H1 (cell line): Measurements from ENCODE around the gene ZNF595. TPM values are rescaled to one million over a fixed set of nuclear protein-coding genes. Genes with fewer than 3 reads are reported as not detected.

Experiments
- CTCF ChIA-PET: fragments of 300-600 bp; sonication (Branson Sonifier 250); formaldehyde crosslinking; loops from one replicate; lab custom pipeline; 2021; ENCODE audit not compliant: partially characterized antibody; lab: Charles Lee
- POLR2A ChIA-PET: fragments of 300-600 bp; sonication (Branson Sonifier 250); formaldehyde crosslinking; loops from one replicate; lab custom pipeline; 2021; ENCODE audit warnings: inconsistent platforms; ENCODE audit not compliant: partially characterized antibody; lab: Charles Lee
- DNase-seq, 2 experiments: peaks; one replicate each; pipeline versions ENCODE4 v3.0.0 to v3.0.0-alpha.2; 2010 to 2022; ENCODE audit warnings: low spot score in 2 of 2, low read depth in 1 of 2, mixed read lengths in 1 of 2
- FAIRE-seq: peaks from 2 replicates; lab custom pipeline; 2011; peaks lifted over from hg19 to GRCh38; lab: Jason Lieb, UNC
- H2AFZ ChIP-seq: 2 replicates; pipeline ENCODE4 v1.8.1; 2012; ENCODE audit warnings: low read length, inconsistent platforms
- H2AK5ac ChIP-seq: 2 replicates; pipeline ENCODE4 v1.6.1; 2013; ENCODE audit warnings: low read depth, low read length
- H2BK120ac ChIP-seq: replicated peaks from 2 replicates; pipeline ENCODE3; 2013; ENCODE audit warnings: low read depth, low read length, inconsistent platforms
- H2BK12ac ChIP-seq: 2 replicates; pipeline ENCODE4 v1.6.1; 2013; ENCODE audit warnings: low read depth, low read length
- H2BK15ac ChIP-seq: 2 replicates; pipeline ENCODE4 v1.6.1; 2013; ENCODE audit warnings: low read length
- H2BK20ac ChIP-seq: 2 replicates; pipeline ENCODE4 v1.6.1; 2013; ENCODE audit warnings: low read length
- H2BK5ac ChIP-seq: 2 replicates; pipeline ENCODE4 v1.6.1; 2013; ENCODE audit warnings: low read depth, low read length
- H3K14ac ChIP-seq: 2 replicates; pipeline ENCODE4 v1.6.1; 2013; ENCODE audit warnings: inconsistent platforms; ENCODE audit not compliant: insufficient read length
- H3K18ac ChIP-seq: 2 replicates; pipeline ENCODE4 v1.6.1; 2013; ENCODE audit warnings: low read length; ENCODE audit errors: extremely low read depth
- H3K23ac ChIP-seq: 2 replicates; pipeline ENCODE4 v1.6.1; 2013; ENCODE audit warnings: inconsistent platforms; ENCODE audit not compliant: insufficient read length
- H3K23me2 ChIP-seq: 2 replicates; pipeline ENCODE4 v1.6.1; 2013; ENCODE audit warnings: low read depth, low read length
- H3K27ac ChIP-seq: 2 replicates; pipeline ENCODE4 v1.6.1; 2011; ENCODE audit warnings: low read depth, low read length, inconsistent platforms
- H3K27me3 ChIP-seq, 4 experiments: replicated peaks in 1 of 4; 1 replicate in 1 of 4; 2 replicates in 3 of 4; pipeline versions ENCODE4 v1.6.1 to v1.8.1; 2011 to 2013; ENCODE audit warnings: low read length in 3 of 4, mild to moderate bottlenecking in 3 of 4, inconsistent platforms in 2 of 4, mixed read lengths in 2 of 4, moderate library complexity in 1 of 4; ENCODE audit not compliant: control insufficient read depth in 3 of 4, insufficient read depth in 3 of 4; ENCODE audit errors: extremely low read depth in 1 of 4
- H3K36me3 ChIP-seq, 4 experiments: 2 replicates each; pipeline versions ENCODE4 v1.6.1 to v1.8.1; 2011 to 2013; ENCODE audit warnings: mild to moderate bottlenecking in 4 of 4, low read length in 3 of 4, moderate library complexity in 2 of 4, control low read depth in 1 of 4, inconsistent platforms in 1 of 4; ENCODE audit not compliant: insufficient read depth in 4 of 4, control insufficient read depth in 2 of 4
- H3K4ac ChIP-seq: replicated peaks from 2 replicates; pipeline ENCODE3; 2013; ENCODE audit warnings: low read length, low read depth, mixed read lengths, inconsistent platforms; ENCODE audit not compliant: insufficient read length
- H3K4me1 ChIP-seq, 4 experiments: replicated peaks in 1 of 4; 1 replicate in 1 of 4; 2 replicates in 3 of 4; pipeline versions ENCODE4 v1.6.1 to v1.8.1; 2011 to 2013; ENCODE audit warnings: low read length in 3 of 4, inconsistent platforms in 2 of 4, mixed read lengths in 1 of 4; ENCODE audit not compliant: insufficient read depth in 4 of 4, control insufficient read depth in 3 of 4
- H3K4me2 ChIP-seq, 2 experiments: 2 replicates each; pipeline versions ENCODE4 v1.6.1 to v1.8.1; 2011 to 2013; ENCODE audit warnings: low read depth in 2 of 2, low read length in 2 of 2, control low read depth in 1 of 2, inconsistent platforms in 1 of 2, mild to moderate bottlenecking in 1 of 2; ENCODE audit not compliant: insufficient read depth in 1 of 2
- H3K4me3 ChIP-seq, 4 experiments: fragments of 200-600, 300-600 bp in 1 of 4; sonication (generic), shearing (Covaris generic), sonication (Bioruptor Twin) in 1 of 4; 2 replicates each; pipeline versions ENCODE4 v1.5.1 to v1.8.1; 2011 to 2016; ENCODE audit warnings: low read length in 4 of 4, low read depth in 3 of 4, control low read depth in 2 of 4, inconsistent platforms in 2 of 4, mild to moderate bottlenecking in 2 of 4, mixed read lengths in 1 of 4, moderate library complexity in 1 of 4; ENCODE audit not compliant: insufficient read depth in 2 of 4; ENCODE audit errors: extremely low read depth in 1 of 4
- H3K56ac ChIP-seq: replicated peaks from 2 replicates; pipeline ENCODE3; 2013; ENCODE audit warnings: low read depth, mild to moderate bottlenecking, mixed read lengths, low read length, inconsistent platforms; ENCODE audit not compliant: insufficient read length
- H3K79me1 ChIP-seq: 2 replicates; pipeline ENCODE4 v1.6.1; 2013; ENCODE audit warnings: low read depth, low read length, control low read depth
- H3K79me2 ChIP-seq, 2 experiments: 2 replicates each; pipeline versions ENCODE4 v1.6.1 to v1.8.1; 2012 to 2013; ENCODE audit warnings: low read length in 2 of 2, mild to moderate bottlenecking in 2 of 2, inconsistent platforms in 1 of 2; ENCODE audit not compliant: insufficient read depth in 2 of 2, control insufficient read depth in 1 of 2
- H3K9ac ChIP-seq, 4 experiments: replicated peaks in 1 of 4; 1 replicate in 1 of 4; 2 replicates in 3 of 4; pipeline versions ENCODE4 v1.6.1 to v1.8.1; 2011 to 2013; ENCODE audit warnings: low read depth in 3 of 4, low read length in 3 of 4, control low read depth in 2 of 4, mild to moderate bottlenecking in 2 of 4, moderate library complexity in 2 of 4, inconsistent platforms in 1 of 4; ENCODE audit errors: extremely low read depth in 1 of 4
- H3K9me3 ChIP-seq, 2 experiments: 2 replicates each; pipeline versions ENCODE4 v1.6.1 to v1.8.1; 2012 to 2013; ENCODE audit warnings: mild to moderate bottlenecking in 2 of 2, moderate library complexity in 2 of 2, control low read depth in 1 of 2, inconsistent platforms in 1 of 2, low read depth in 1 of 2, low read length in 1 of 2, mixed read lengths in 1 of 2; ENCODE audit not compliant: insufficient read depth in 2 of 2
- H4K20me1 ChIP-seq, 2 experiments: replicated peaks in 1 of 2; 2 replicates each; pipeline versions ENCODE3 to v1.8.1; 2011 to 2013; ENCODE audit warnings: inconsistent platforms in 2 of 2, low read length in 2 of 2, mild to moderate bottlenecking in 1 of 2; ENCODE audit not compliant: insufficient read depth in 2 of 2, control insufficient read depth in 1 of 2
- H4K5ac ChIP-seq: 2 replicates; pipeline ENCODE4 v1.6.1; 2013; ENCODE audit warnings: low read length, low read depth, mixed read lengths, inconsistent platforms; ENCODE audit not compliant: insufficient read length
- H4K8ac ChIP-seq: 2 replicates; pipeline ENCODE4 v1.8.0; 2013; ENCODE audit warnings: mild to moderate bottlenecking, moderate library complexity, low read length, inconsistent platforms; ENCODE audit not compliant: insufficient read depth; ENCODE audit errors: extremely low read depth
- H4K91ac ChIP-seq: replicated peaks from 2 replicates; pipeline ENCODE3; 2013; ENCODE audit warnings: low read length, mixed read lengths, inconsistent platforms; ENCODE audit not compliant: insufficient read length
- ATF2 ChIP-seq: IDR thresholded peaks from 2 replicates; pipeline ENCODE4 v1.6.1; 2012; ENCODE audit warnings: low read length, inconsistent platforms
- HDAC2 ChIP-seq, 2 experiments: fragments of 300-600 bp in 1 of 2; sonication (generic) in 1 of 2; IDR thresholded peaks; 2 replicates each; pipeline ENCODE4 v1.6.1; 2011 to 2012; ENCODE audit warnings: low read depth in 2 of 2, low read length in 2 of 2, mild to moderate bottlenecking in 2 of 2, moderate library complexity in 2 of 2, borderline replicate concordance in 1 of 2, inconsistent platforms in 1 of 2
- JUN ChIP-seq: IDR thresholded peaks from 2 replicates; pipeline ENCODE4 v1.6.1; 2011; ENCODE audit warnings: low read depth, mild to moderate bottlenecking, improper control_type of control experiment, low read length
- KDM1A ChIP-seq: fragments of 200-600, 300-600 bp; sonication (generic); IDR thresholded peaks from 2 replicates; pipeline ENCODE4 v1.7.1; 2016; ENCODE audit warnings: mild to moderate bottlenecking, low read length, borderline replicate concordance
- MAX ChIP-seq: IDR thresholded peaks from 2 replicates; pipeline ENCODE4 v1.6.1; 2012; ENCODE audit warnings: inconsistent platforms
- POLR2A ChIP-seq, 2 experiments: IDR thresholded peaks; 1 replicate in 1 of 2; 2 replicates in 1 of 2; pipeline ENCODE4 v1.6.1; 2011; ENCODE audit warnings: low read depth in 2 of 2, low read length in 2 of 2, mild to moderate bottlenecking in 2 of 2; ENCODE audit errors: control extremely low read depth in 1 of 2
- RAD21 ChIP-seq, 2 experiments: IDR thresholded peaks in 1 of 2; conservative IDR thresholded peaks in 1 of 2; 2 replicates each; pipeline ENCODE4 v1.6.1; 2011; ENCODE audit warnings: low read depth in 2 of 2, low read length in 2 of 2, improper control_type of control experiment in 1 of 2, inconsistent platforms in 1 of 2, mild to moderate bottlenecking in 1 of 2, moderate library complexity in 1 of 2
- SAP30 ChIP-seq: fragments of 300-600 bp; sonication (generic); IDR thresholded peaks from 2 replicates; pipeline ENCODE4 v1.7.1; 2012; ENCODE audit warnings: low read length, moderate library complexity, mild to moderate bottlenecking, inconsistent platforms; ENCODE audit not compliant: insufficient read depth, insufficient replicate concordance
- SIN3A ChIP-seq, 2 experiments: IDR thresholded peaks in 1 of 2; conservative IDR thresholded peaks in 1 of 2; 2 replicates each; pipeline ENCODE4 v1.6.1; 2011 to 2012; ENCODE audit warnings: low read length in 2 of 2, improper control_type of control experiment in 1 of 2, low read depth in 1 of 2, mild to moderate bottlenecking in 1 of 2
- TEAD4 ChIP-seq: IDR thresholded peaks from 2 replicates; pipeline ENCODE4 v1.6.1; 2012; ENCODE audit warnings: low read depth, low read length, inconsistent platforms, mixed read lengths
- WGBS, 2 experiments: shearing (Covaris generic) in 1 of 2; methylation state at CpG; one replicate each; pipeline versions ENCODE4 v1.1.6 to v1.1.7; 2013 to 2015; ENCODE audit warnings: low lambda C conversion rate in 2 of 2, mixed read lengths in 2 of 2, inconsistent platforms in 1 of 2, low coverage in 1 of 2, missing lambda C conversion rate in 1 of 2; ENCODE audit not compliant: insufficient replicate concordance in 2 of 2, insufficient coverage in 1 of 2, insufficient read length in 1 of 2; ENCODE audit errors: extremely low coverage in 1 of 2, missing lambda C conversion rate in 1 of 2; 5-methylcytosine and 5-hydroxymethylcytosine counted together
- polyA plus RNA-seq, 7 experiments: library from polyadenylated mRNA; depleted of rRNA in 3 of 7; stranded (reverse) in 5 of 7; unstranded in 2 of 7; fragments of >200 nt in 5 of 7; fragments of 200-250 nt in 2 of 7; gene quantifications; 1 replicate in 5 of 7; 2 replicates in 1 of 7; 4 replicates in 1 of 7; pipeline versions ENCODE4 v1.2.1 to v1.2.3, GENCODE V29; 2011 to 2013; ENCODE audit warnings: missing spikeins in 2 of 7, mixed read lengths in 2 of 7
- total RNA-seq: library from RNA; stranded (reverse); fragmentation: NEBNext Ultra II Directional; extraction: Animal tissue kit (Norgen Biotek cat#: 25700); gene quantifications from 2 replicates; pipeline ENCODE4 v1.2.1, GENCODE V29; 2021

Gene ZNF595
- total and polyA plus RNA-seq, 2 of the 8 experiments (the other 6 are each of a cell fraction or from before 2014, with no cell fraction given): 3.3 to 22.5 TPM

GRCh38 chr4:112771-113170 lies 59.6 kb downstream of the ZNF595 start:
- no peak overlapping the region for H4K5ac ChIP-seq
- H3K56ac ChIP-seq: no peak overlapping the region
- H2BK120ac ChIP-seq: no peak overlapping the region
- no peak overlapping the region for H3K9ac ChIP-seq
- no peak overlapping the region for H2BK15ac ChIP-seq
- H3K36me3 ChIP-seq: no peaks in the 10 kb centered on the region
- H3K27ac ChIP-seq: no peak overlapping the region
- no peaks in the 10 kb centered on the region; the same call in 1 of the 2 replicates for H3K23me2 ChIP-seq
- POLR2A ChIA-PET: interaction anchor here (6.0 kb wide), 1 partner anchor 12 kb away, joined by 42 read pairs; the partner anchor contains the start of gene ZNF718
- no peak overlapping the region for H3K18ac ChIP-seq
- no peak for DNase-seq
- no peak overlapping the region for H2BK5ac ChIP-seq
- H4K20me1 ChIP-seq: peaks cover 3 to 4% of the 10 kb centered on the region in 2 experiments
- WGBS, 2 experiments: 93% methylated on average over 1 of the region's 1 CpG; no CpG with 5 or more reads in 1 of the 2 experiments
- H4K91ac ChIP-seq: no peak overlapping the region
- H3K23ac ChIP-seq: no peak overlapping the region
- no peak overlapping the region for H2AK5ac ChIP-seq
- CTCF ChIA-PET: interaction anchor here (1.0 kb wide), 1 partner anchor 11 kb away, joined by 4 read pairs; the partner anchor contains the start of gene ZNF718
- FAIRE-seq: no peak
- H2AFZ ChIP-seq: no peak overlapping the region
- H3K14ac ChIP-seq: no peak overlapping the region
- H3K4me2 ChIP-seq: no peak overlapping the region
- H3K79me2 ChIP-seq: no peaks in the 10 kb centered on the region
- H3K27me3 ChIP-seq: peaks cover 19 to 31% (median 27%) of the 10 kb centered on the region in 4 experiments
- H3K4ac ChIP-seq: no peak overlapping the region
- H4K8ac ChIP-seq: no peak overlapping the region
- no peaks in the 10 kb centered on the region; a peak in 1 of 4 replicates for H3K9me3 ChIP-seq
- H2BK12ac ChIP-seq: no peak overlapping the region
- no peak overlapping the region for H2BK20ac ChIP-seq
- no peak overlapping the region for H3K4me3 ChIP-seq
- H3K79me1 ChIP-seq: no peaks in the 10 kb centered on the region
- H3K4me1 ChIP-seq: no peaks in the 10 kb centered on the region; a peak in 1 of 7 replicates
- TF ChIP-seq MAX (no peak), TEAD4 (no peak), JUN (no peak), POLR2A (IDR thresholded peaks at IDR 0.05; ENCODE audit: control extremely low read depth in 1 of 2, low read depth in 2 of 2, low read length in 2 of 2) (no peak), HDAC2 (IDR thresholded peaks at IDR 0.05; ENCODE audit: borderline replicate concordance in 1 of 2, low read depth in 2 of 2, low read length in 2 of 2) (no peak), ATF2 (no peak), SIN3A (conservative IDR thresholded peaks at IDR 0.05 in 1 of 2, IDR thresholded peaks at IDR 0.05 in 1 of 2; ENCODE audit: low read depth in 1 of 2, low read length in 2 of 2) (no peak), RAD21 (IDR thresholded peaks at IDR 0.05 in 1 of 2, conservative IDR thresholded peaks at IDR 0.05 in 1 of 2; ENCODE audit: low read depth in 2 of 2, low read length in 2 of 2) (no peak), SAP30 (no peak), KDM1A (no peak)
